GM23248 (cell line): Measurements from ENCODE around the gene INKA1. TPM values are rescaled to one million over a fixed set of nuclear protein-coding genes. Genes with fewer than 3 reads are reported as not detected.

Experiments
- DNase-seq: peaks from one replicate; pipeline ENCODE4 v3.0.0-alpha.2; 2015
- H2AFZ ChIP-seq: fragments of 200-600 bp; sonication (generic); 2 replicates; pipeline ENCODE4 v1.6.1; 2016; ENCODE audit warnings: antibody characterized with exemption
- H3F3A ChIP-seq: fragments of 200-600 bp; sonication (generic); 2 replicates; pipeline ENCODE4 v1.6.1; 2016; ENCODE audit warnings: mild to moderate bottlenecking, antibody characterized with exemption, mixed run types; ENCODE audit not compliant: insufficient read depth
- H3K27ac ChIP-seq: fragments of 200-600 bp; sonication (generic); 2 replicates; pipeline ENCODE4 v1.5.1; 2016; ENCODE audit warnings: mild to moderate bottlenecking
- H3K27me3 ChIP-seq: fragments of 200-600 bp; sonication (generic); replicated peaks from 2 replicates; pipeline ENCODE4 v1.6.1; 2016; ENCODE audit warnings: mild to moderate bottlenecking; ENCODE audit not compliant: insufficient read depth
- H3K36me3 ChIP-seq: fragments of 200-600 bp; sonication (generic); 2 replicates; pipeline ENCODE4 v1.6.1; 2016; ENCODE audit warnings: low read depth, mild to moderate bottlenecking
- H3K4me1 ChIP-seq: fragments of 200-600 bp; sonication (generic); 2 replicates; pipeline ENCODE4 v1.6.1; 2016; ENCODE audit warnings: mild to moderate bottlenecking; ENCODE audit not compliant: insufficient read depth
- H3K4me2 ChIP-seq: fragments of 200-600 bp; sonication (generic); one replicate; pipeline ENCODE4 v1.6.1; 2016; ENCODE audit warnings: mild to moderate bottlenecking; ENCODE audit not compliant: unreplicated experiment
- H3K4me3 ChIP-seq: fragments of 200-600 bp; sonication (generic); 2 replicates; pipeline ENCODE4 v1.5.1; 2016; ENCODE audit warnings: mild to moderate bottlenecking
- H3K79me2 ChIP-seq: fragments of 200-600 bp; sonication (generic); 2 replicates; pipeline ENCODE4 v1.6.1; 2016; ENCODE audit warnings: mild to moderate bottlenecking; ENCODE audit not compliant: insufficient read depth
- H3K9ac ChIP-seq: fragments of 200-600 bp; sonication (generic); 2 replicates; pipeline ENCODE4 v1.6.1; 2016; ENCODE audit warnings: mild to moderate bottlenecking
- H3K9me2 ChIP-seq: fragments of 200-600 bp; sonication (generic); 2 replicates; pipeline ENCODE4 v1.6.1; 2016; ENCODE audit warnings: mixed run types, mild to moderate bottlenecking, moderate library complexity; ENCODE audit not compliant: insufficient read depth
- H3K9me3 ChIP-seq: fragments of 200-600 bp; sonication (generic); one replicate; pipeline ENCODE4 v1.6.1; 2017; ENCODE audit warnings: low read depth
- H4K20me1 ChIP-seq: fragments of 200-600 bp; sonication (generic); 2 replicates; pipeline ENCODE4 v1.6.0; 2016; ENCODE audit not compliant: insufficient read depth
- EZH2 ChIP-seq: fragments of 200-600 bp; sonication (generic); IDR thresholded peaks from 2 replicates; pipeline ENCODE4 v1.6.1; 2018; ENCODE audit warnings: antibody characterized with exemption, mild to moderate bottlenecking; ENCODE audit not compliant: insufficient read depth, poor library complexity, severe bottlenecking
- EZH2phosphoT487 ChIP-seq: fragments of 200-600 bp; sonication (generic); IDR thresholded peaks from 2 replicates; pipeline ENCODE4 v1.6.1; 2018; ENCODE audit warnings: antibody characterized with exemption, moderate library complexity, mild to moderate bottlenecking, low read depth; ENCODE audit not compliant: insufficient read depth
- WGBS, 2 experiments: methylation state at CpG; one replicate each; pipeline ENCODE4 v1.1.6; 2015 to 2017; ENCODE audit warnings: low lambda C conversion rate in 2 of 2, low coverage in 1 of 2; ENCODE audit errors: missing lambda C conversion rate in 2 of 2; 5-methylcytosine and 5-hydroxymethylcytosine counted together
- in situ Hi-C: fragments of 300-500 bp; cut with MboI; formaldehyde crosslinking; loops from 2 replicates; pipeline ENCODE4 v1.15.0; 2020
- polyA plus RNA-seq: library from polyadenylated mRNA; unstranded; fragments of >200 nt; fragmentation: Nextera tagmentation; extraction: Ambion mirVana; gene quantifications from 2 replicates; pipeline ENCODE4 v1.2.1, GENCODE V29; 2016
- total RNA-seq: library from RNA; depleted of rRNA; stranded (reverse); fragments of >200 nt; shearing (Covaris generic); gene quantifications from 2 replicates; pipeline ENCODE4 v1.2.3, GENCODE V29; 2014; rRNA removed

INKA1 gene
- total RNA-seq (7.1 and 12.0 TPM in 2 replicates), polyA plus RNA-seq (7.2 and 7.9 TPM in 2 replicates)

GRCh38 chr3:49802719-49803464 lies at the start of gene INKA1:
TSS of gene INKA1 (plus strand) at chr3:49803261. CDS start at chr3:49803393, 132 bp downstream.
- Histone ChIP-seq H3K9me3 (no peaks in the 10 kb centered on the region), H3K9ac (peak within 1 kb of the TSS; percentile 83), H3K4me3 (peak within 1 kb of the TSS; percentile 96), H3K4me2 (peak within 1 kb of the TSS; percentile 91), H3F3A (0 out of 2 replicates have a peak, but pooled peaks cover 3% of the 10 kb centered on the region), H3K4me1 (peaks cover 30% of the 10 kb centered on the region), H3K27me3 (no peaks in the 10 kb centered on the region), H3K27ac (peak within 1 kb of the TSS; percentile 65), H2AFZ (peak within 1 kb of the TSS; percentile 97), H4K20me1 (no peaks in the 10 kb centered on the region), H3K79me2 (no peaks in the 10 kb centered on the region), H3K36me3 (no peaks in the 10 kb centered on the region), H3K9me2 (no peaks in the 10 kb centered on the region)
- in situ Hi-C loops, result no loop called here
- 1% methylated on average over 42 to 61 of the region's 71 CpGs for WGBS, 2 experiments
- DNase-seq, result peak; percentile 95
- TF ChIP-seq EZH2phosphoT487 (no peak), EZH2 (no peak)

- in situ Hi-C loops, result no loop called here
- H4K20me1 ChIP-seq, result peaks cover 2% of the 10 kb centered on the region; the same call in 1 of the 2 replicates
- peaks cover 99% of the 10 kb centered on the region for H3K79me2 ChIP-seq
Observed at GRCh38 chr3:49754536-49754935, 48.5 kb upstream of the INKA1 start.

GRCh38 chr3:49756036-49756435 lies 47.0 kb upstream of the INKA1 start:
- Histone ChIP-seq H3K9ac (no peak overlapping the region), H4K20me1 (peaks cover 3% of the 10 kb centered on the region; the same call in 1 of the 2 replicates), H2AFZ (no peak overlapping the region), H3K9me2 (no peaks in the 10 kb centered on the region), H3K79me2 (peaks cover 99% of the 10 kb centered on the region), H3K4me3 (no peak overlapping the region), H3K27me3 (no peaks in the 10 kb centered on the region), H3K27ac (no peak overlapping the region), H3F3A (no peaks in the 10 kb centered on the region), H3K36me3 (no peaks in the 10 kb centered on the region), H3K4me2 (no peak overlapping the region), H3K4me1 (no peaks in the 10 kb centered on the region), H3K9me3 (no peaks in the 10 kb centered on the region)
- in situ Hi-C loops, result no loop called here
- TF ChIP-seq EZH2 (no peak), EZH2phosphoT487 (no peak)
- 92 to 100% methylated on average over 1 of the region's 1 CpG for WGBS, 2 experiments
- no peak for DNase-seq

More at GRCh38 chr3:49754536-49754935, 48.5 kb upstream of the INKA1 start:
- Histone ChIP-seq H3K27ac (no peak overlapping the region), H3K9me3 (no peaks in the 10 kb centered on the region), H3K4me2 (no peak overlapping the region), H3K4me1 (0 out of 2 replicates have a peak, but pooled peaks cover 4% of the 10 kb centered on the region), H2AFZ (no peak overlapping the region), H3K36me3 (no peaks in the 10 kb centered on the region), H3K4me3 (no peak overlapping the region), H3K9me2 (no peaks in the 10 kb centered on the region), H3F3A (no peaks in the 10 kb centered on the region), H3K9ac (no peak overlapping the region), H3K27me3 (no peaks in the 10 kb centered on the region)
- WGBS, 2 experiments, result 100% methylated on average over 1 of the region's 1 CpG
- no peak for DNase-seq
- TF ChIP-seq EZH2phosphoT487 (no peak), EZH2 (no peak)

- Histone ChIP-seq H3K27me3 (no peaks in the 10 kb centered on the region), H3F3A (no peaks in the 10 kb centered on the region), H3K9ac (no peak overlapping the region), H3K4me2 (no peak overlapping the region), H3K79me2 (peaks cover 99% of the 10 kb centered on the region), H4K20me1 (peaks cover 3% of the 10 kb centered on the region; the same call in 1 of the 2 replicates), H3K4me3 (no peak overlapping the region), H3K9me2 (no peaks in the 10 kb centered on the region), H3K27ac (no peak overlapping the region), H3K4me1 (no peaks in the 10 kb centered on the region), H3K9me3 (no peaks in the 10 kb centered on the region), H2AFZ (no peak overlapping the region), H3K36me3 (no peaks in the 10 kb centered on the region)
- TF ChIP-seq EZH2phosphoT487 (no peak), EZH2 (no peak)
- DNase-seq, result no peak
- in situ Hi-C loops, result no loop called here
- 52 to 53% methylated on average over 2 of the region's 2 CpGs for WGBS, 2 experiments
Observed at GRCh38 chr3:49757197-49757596, 45.9 kb upstream of the INKA1 start.
